Glutamatergic neuron (in vitro differentiated cells): Measurements from ENCODE around the gene RANGRF. TPM values are rescaled to one million over a fixed set of nuclear protein-coding genes. Genes with fewer than 3 reads are reported as not detected.

Experiments used
- DNase-seq: peaks from one replicate; pipeline ENCODE4 v3.0.0; 2022
- H3K27ac Mint-ChIP-seq: one replicate; pipeline ENCODE4 v1.8.0; 2020; ENCODE audit warnings: mild to moderate bottlenecking, mixed read lengths, inconsistent platforms; ENCODE audit not compliant: unreplicated experiment
- H3K27me3 Mint-ChIP-seq: one replicate; pipeline ENCODE4 v1.8.0; 2020; ENCODE audit warnings: mild to moderate bottlenecking, moderate library complexity, mixed read lengths, inconsistent platforms; ENCODE audit not compliant: unreplicated experiment
- H3K36me3 Mint-ChIP-seq: one replicate; pipeline ENCODE4 v1.8.0; 2020; ENCODE audit warnings: mild to moderate bottlenecking, mixed read lengths, inconsistent platforms; ENCODE audit not compliant: unreplicated experiment
- H3K4me1 Mint-ChIP-seq: one replicate; pipeline ENCODE4 v1.8.0; 2020; ENCODE audit warnings: mild to moderate bottlenecking, low read depth, mixed read lengths, inconsistent platforms; ENCODE audit not compliant: unreplicated experiment
- H3K4me3 Mint-ChIP-seq: one replicate; pipeline ENCODE4 v1.8.0; 2020; ENCODE audit warnings: mild to moderate bottlenecking, mixed read lengths, inconsistent platforms; ENCODE audit not compliant: unreplicated experiment
- H3K9me3 Mint-ChIP-seq: one replicate; pipeline ENCODE4 v1.8.0; 2020; ENCODE audit warnings: mild to moderate bottlenecking, moderate library complexity, mixed read lengths, inconsistent platforms; ENCODE audit not compliant: unreplicated experiment
- CTCF ChIP-seq: fragments of 200-600 bp; sonication (generic); IDR thresholded peaks from one replicate; pipeline ENCODE4 v1.5.0; 2021; ENCODE audit not compliant: partially characterized antibody, unreplicated experiment
- total RNA-seq: library from RNA; stranded (reverse); fragmentation: NEBNext Ultra II Directional; extraction: Animal tissue kit (Norgen Biotek cat#: 25700); gene quantifications from one replicate; pipeline ENCODE4 v1.2.1, GENCODE V29; 2021; ENCODE audit not compliant: unreplicated experiment

The RANGRF gene
- total RNA-seq, 1 donor from 2014 or later, result 29.5 TPM

- Mint-ChIP-seq H3K4me1 (peaks cover 2% of the 10 kb centered on the region), H3K9me3 (peaks cover 4% of the 10 kb centered on the region), H3K36me3 (peaks cover 3% of the 10 kb centered on the region), H3K4me3 (peak overlapping the region; percentile 73), H3K27ac (no peak overlapping the region), H3K27me3 (peaks cover 3% of the 10 kb centered on the region)
- no peak for TF ChIP-seq CTCF
- peak; percentile 57 for DNase-seq
Measured at GRCh38 chr17:8326511-8327302, 38.2 kb downstream of the RANGRF start.

GRCh38 chr17:8327303-8327649, 38.8 kb downstream of the RANGRF start:
- no peak for TF ChIP-seq CTCF
- no peak overlapping the region for H3K27ac Mint-ChIP-seq
- peaks cover 2% of the 10 kb centered on the region for H3K4me1 Mint-ChIP-seq
- no peak for DNase-seq
- H3K27me3 Mint-ChIP-seq, result peaks cover 3% of the 10 kb centered on the region
- H3K36me3 Mint-ChIP-seq, result peaks cover 3% of the 10 kb centered on the region
- peaks cover 4% of the 10 kb centered on the region for H3K9me3 Mint-ChIP-seq
- peak overlapping the region; percentile 73 for H3K4me3 Mint-ChIP-seq

- Mint-ChIP-seq H3K9me3 (no peaks in the 10 kb centered on the region), H3K36me3 (no peaks in the 10 kb centered on the region), H3K27me3 (no peaks in the 10 kb centered on the region), H3K27ac (no peak overlapping the region), H3K4me3 (no peak overlapping the region), H3K4me1 (peaks cover 3% of the 10 kb centered on the region)
- no peak for TF ChIP-seq CTCF
- DNase-seq, result no peak
Measured at GRCh38 chr17:8332128-8332527, 43.7 kb downstream of the RANGRF start.

GRCh38 chr17:8332688-8333087, 44.2 kb downstream of the RANGRF start:
- Mint-ChIP-seq H3K27me3 (peaks cover 1% of the 10 kb centered on the region), H3K27ac (peak overlapping the region; percentile 56), H3K4me3 (no peak overlapping the region), H3K4me1 (peaks cover 3% of the 10 kb centered on the region), H3K9me3 (no peaks in the 10 kb centered on the region), H3K36me3 (no peaks in the 10 kb centered on the region)
- DNase-seq, result peak; percentile 43
- TF ChIP-seq CTCF, result no peak

GRCh38 chr17:8333281-8333680, 44.8 kb downstream of the RANGRF start:
- Mint-ChIP-seq H3K4me3 (no peak overlapping the region), H3K4me1 (peaks cover 3% of the 10 kb centered on the region), H3K27ac (no peak overlapping the region), H3K27me3 (peaks cover 4% of the 10 kb centered on the region), H3K9me3 (no peaks in the 10 kb centered on the region), H3K36me3 (no peaks in the 10 kb centered on the region)
- no peak for DNase-seq
- TF ChIP-seq CTCF, result no peak
